K562 (cell line): Measurements from ENCODE around the gene NPPC. TPM values are rescaled to one million over a fixed set of nuclear protein-coding genes. Genes with fewer than 3 reads are reported as not detected.

Experiments used
- CBFB ChIP-seq: sonication (generic); formaldehyde crosslinking; IDR thresholded peaks from 2 replicates; pipeline ENCODE4 v1.4.0; 2020; ENCODE audit warnings: mild to moderate bottlenecking, missing genetic modification reagents
- FUS ChIP-seq: fragments of 200-400 bp; formaldehyde crosslinking; optimal IDR thresholded peaks from 2 replicates; pipeline ENCODE3; 2017; ENCODE audit warnings: low read depth, low read length
- HNRNPL ChIP-seq: fragments of 200-400 bp; formaldehyde crosslinking; IDR thresholded peaks from 2 replicates; pipeline ENCODE4 v1.6.1; 2017; ENCODE audit warnings: low read depth, mild to moderate bottlenecking, low read length
- LARP7 ChIP-seq: fragments of 450-650 bp; IDR thresholded peaks from 2 replicates; pipeline ENCODE4 v1.6.1; 2016
- NCOA1 ChIP-seq: fragments of 450-650 bp; IDR thresholded peaks from 2 replicates; pipeline ENCODE4 v1.6.1; 2016; ENCODE audit warnings: low read depth
- NONO ChIP-seq, 2 experiments: fragments of 200-400 bp in 1 of 2; fragments of 450-650 bp in 1 of 2; formaldehyde crosslinking in 1 of 2; IDR thresholded peaks; 2 replicates each; pipeline ENCODE4 v1.6.1; 2017; ENCODE audit warnings: low read depth in 2 of 2, mild to moderate bottlenecking in 2 of 2, moderate library complexity in 2 of 2, low read length in 1 of 2
- ZFX ChIP-seq: sonication (generic); formaldehyde crosslinking; IDR thresholded peaks from 2 replicates; pipeline ENCODE4 v1.8.0; 2022; ENCODE audit warnings: mild to moderate bottlenecking, missing genetic modification reagents, moderate library complexity
- ZNF12 ChIP-seq: sonication (generic); formaldehyde crosslinking; IDR thresholded peaks from 2 replicates; pipeline ENCODE4 v1.4.0; 2020; ENCODE audit warnings: mild to moderate bottlenecking, missing genetic modification reagents
- ZNF282 ChIP-seq: sonication (generic); formaldehyde crosslinking; IDR thresholded peaks from 2 replicates; pipeline ENCODE4 v1.8.1; 2023; ENCODE audit warnings: missing genetic modification reagents
- ZNF589 ChIP-seq: fragments of 200-800 bp; sonication (Bioruptor generic); IDR thresholded peaks from 2 replicates; pipeline ENCODE4 v1.6.1; 2016; ENCODE audit warnings: low read depth, missing genetic modification characterization, missing compliant biosample characterization
- polyA plus RNA-seq, 8 experiments: library from polyadenylated mRNA; depleted of rRNA in 4 of 8; stranded (reverse) in 5 of 8; unstranded in 3 of 8; fragments of >200 nt; fragmentation: Nextera tagmentation in 2 of 8; fragmentation: Illumina TruSeq in 1 of 8; extraction: Ambion mirVana in 2 of 8; extraction: Trizol in 1 of 8; gene quantifications; 2 replicates each; pipeline versions ENCODE4 v1.2.1 to v1.2.3, GENCODE V29; 2011 to 2014; ENCODE audit warnings: inconsistent platforms in 1 of 8, missing spikeins in 1 of 8
- total RNA-seq, 7 experiments: library from RNA; depleted of rRNA in 6 of 7; stranded (reverse); fragments of >200 nt in 6 of 7; fragmentation: Illumina TruSeq in 2 of 7; extraction: Trizol in 2 of 7; gene quantifications; 2 replicates each; pipeline versions ENCODE4 v1.2.1 to v1.2.3, GENCODE V29; 2011 to 2021; ENCODE audit warnings: low replicate concordance in 1 of 7
- TF ChIP-seq, protein P1 (sequence below): sonication (generic); formaldehyde crosslinking; IDR thresholded peaks from 2 replicates; pipeline ENCODE4 v1.9.0; 2022; ENCODE audit warnings: mild to moderate bottlenecking, missing genetic modification reagents
- TF ChIP-seq, protein P2 (sequence below): sonication (generic); formaldehyde crosslinking; IDR thresholded peaks from 2 replicates; pipeline ENCODE4 v1.8.1; 2023; ENCODE audit warnings: mild to moderate bottlenecking, missing genetic modification reagents
- TF ChIP-seq, protein P3 (sequence below): sonication (generic); formaldehyde crosslinking; IDR thresholded peaks from 2 replicates; pipeline ENCODE4 v1.5.0; 2020; ENCODE audit warnings: missing genetic modification reagents
- TF ChIP-seq, protein P4 (sequence below): sonication (generic); formaldehyde crosslinking; IDR thresholded peaks from 2 replicates; pipeline ENCODE4 v1.8.0; 2023; ENCODE audit warnings: mild to moderate bottlenecking, missing genetic modification reagents

Gene NPPC
- total and polyA plus RNA-seq, 9 of the 15 experiments (the other 6 are each of a cell fraction or from before 2014, with no cell fraction given) = not detected

DNA sequence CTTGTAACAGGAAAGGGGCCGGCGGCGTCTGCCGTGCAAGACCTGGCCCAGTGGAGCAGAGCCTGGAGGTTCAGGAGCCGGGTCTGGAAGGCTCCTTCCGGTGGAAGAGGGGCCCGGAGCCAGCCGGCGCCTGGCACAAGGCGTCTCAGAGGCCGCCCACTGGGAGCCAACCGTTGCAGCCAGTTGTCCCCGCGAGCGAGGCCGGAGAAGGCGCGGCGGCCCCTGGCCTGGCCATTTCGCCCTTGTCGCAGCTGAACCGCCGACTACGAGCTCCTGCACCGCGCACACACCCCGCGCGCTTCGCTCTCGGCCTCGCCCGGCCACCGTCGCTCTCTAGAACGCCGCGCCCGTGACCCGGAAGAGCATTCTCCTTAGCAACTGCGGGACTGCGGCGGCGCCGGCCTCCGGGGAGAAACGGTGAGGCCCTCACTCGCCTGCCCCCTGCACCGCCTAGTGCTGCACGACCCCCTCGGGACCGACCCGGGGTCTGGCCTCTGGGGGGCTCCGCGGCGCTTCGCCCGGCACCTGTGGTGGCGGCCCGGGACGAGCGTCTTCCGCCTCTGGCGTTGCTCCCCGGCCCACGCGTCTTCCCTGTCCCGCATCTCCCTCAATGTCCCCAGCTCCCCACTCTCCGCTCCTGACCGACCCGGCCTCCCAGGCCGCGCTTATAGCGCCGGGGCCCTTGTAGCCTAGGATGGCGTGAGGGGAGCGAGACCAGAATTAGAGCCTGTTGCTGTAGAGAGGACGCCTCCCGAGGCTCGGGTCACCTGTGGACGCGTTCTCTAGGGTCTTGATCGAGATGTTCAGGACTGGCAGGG, 35.4 kb upstream of the NPPC start, which contains the start of gene DIS3L2 (continued):
- TF ChIP-seq, protein P1, sequence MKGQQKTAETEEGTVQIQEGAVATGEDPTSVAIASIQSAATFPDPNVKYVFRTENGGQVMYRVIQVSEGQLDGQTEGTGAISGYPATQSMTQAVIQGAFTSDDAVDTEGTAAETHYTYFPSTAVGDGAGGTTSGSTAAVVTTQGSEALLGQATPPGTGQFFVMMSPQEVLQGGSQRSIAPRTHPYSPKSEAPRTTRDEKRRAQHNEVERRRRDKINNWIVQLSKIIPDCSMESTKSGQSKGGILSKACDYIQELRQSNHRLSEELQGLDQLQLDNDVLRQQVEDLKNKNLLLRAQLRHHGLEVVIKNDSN = 0 out of 2 replicates have a peak, but pooled peaks have one; percentile 8
- no peak for TF ChIP-seq FUS
- TF ChIP-seq NONO (IDR thresholded peaks at IDR 0.05; ENCODE audit: low read depth in 2 of 2, low read length in 1 of 2) = peak; percentile 26 to 46; a peak in 2 of 4 replicates
- TF ChIP-seq ZNF282 (CRISPR knock-in tag) = 0 out of 2 replicates have a peak, but pooled peaks have one; percentile 32
- no peak for TF ChIP-seq HNRNPL
- TF ChIP-seq NCOA1 = peak; percentile 23; the same call in 1 of the 2 replicates
- 0 out of 2 replicates have a peak, but pooled peaks have one; percentile 0 for TF ChIP-seq ZNF12 (CRISPR knock-in tag)
- TF ChIP-seq, protein P2, sequence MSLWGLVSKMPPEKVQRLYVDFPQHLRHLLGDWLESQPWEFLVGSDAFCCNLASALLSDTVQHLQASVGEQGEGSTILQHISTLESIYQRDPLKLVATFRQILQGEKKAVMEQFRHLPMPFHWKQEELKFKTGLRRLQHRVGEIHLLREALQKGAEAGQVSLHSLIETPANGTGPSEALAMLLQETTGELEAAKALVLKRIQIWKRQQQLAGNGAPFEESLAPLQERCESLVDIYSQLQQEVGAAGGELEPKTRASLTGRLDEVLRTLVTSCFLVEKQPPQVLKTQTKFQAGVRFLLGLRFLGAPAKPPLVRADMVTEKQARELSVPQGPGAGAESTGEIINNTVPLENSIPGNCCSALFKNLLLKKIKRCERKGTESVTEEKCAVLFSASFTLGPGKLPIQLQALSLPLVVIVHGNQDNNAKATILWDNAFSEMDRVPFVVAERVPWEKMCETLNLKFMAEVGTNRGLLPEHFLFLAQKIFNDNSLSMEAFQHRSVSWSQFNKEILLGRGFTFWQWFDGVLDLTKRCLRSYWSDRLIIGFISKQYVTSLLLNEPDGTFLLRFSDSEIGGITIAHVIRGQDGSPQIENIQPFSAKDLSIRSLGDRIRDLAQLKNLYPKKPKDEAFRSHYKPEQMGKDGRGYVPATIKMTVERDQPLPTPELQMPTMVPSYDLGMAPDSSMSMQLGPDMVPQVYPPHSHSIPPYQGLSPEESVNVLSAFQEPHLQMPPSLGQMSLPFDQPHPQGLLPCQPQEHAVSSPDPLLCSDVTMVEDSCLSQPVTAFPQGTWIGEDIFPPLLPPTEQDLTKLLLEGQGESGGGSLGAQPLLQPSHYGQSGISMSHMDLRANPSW (CRISPR knock-in tag) = no peak
- no peak for TF ChIP-seq ZNF589 (CRISPR knock-in tag)
- TF ChIP-seq CBFB (CRISPR knock-in tag) = no peak
- TF ChIP-seq ZFX (CRISPR knock-in tag) = peak; percentile 92
- TF ChIP-seq, protein P3, sequence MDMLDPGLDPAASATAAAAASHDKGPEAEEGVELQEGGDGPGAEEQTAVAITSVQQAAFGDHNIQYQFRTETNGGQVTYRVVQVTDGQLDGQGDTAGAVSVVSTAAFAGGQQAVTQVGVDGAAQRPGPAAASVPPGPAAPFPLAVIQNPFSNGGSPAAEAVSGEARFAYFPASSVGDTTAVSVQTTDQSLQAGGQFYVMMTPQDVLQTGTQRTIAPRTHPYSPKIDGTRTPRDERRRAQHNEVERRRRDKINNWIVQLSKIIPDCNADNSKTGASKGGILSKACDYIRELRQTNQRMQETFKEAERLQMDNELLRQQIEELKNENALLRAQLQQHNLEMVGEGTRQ (CRISPR knock-in tag) = peak; percentile 38
- TF ChIP-seq LARP7 = no peak
- TF ChIP-seq, protein P4, sequence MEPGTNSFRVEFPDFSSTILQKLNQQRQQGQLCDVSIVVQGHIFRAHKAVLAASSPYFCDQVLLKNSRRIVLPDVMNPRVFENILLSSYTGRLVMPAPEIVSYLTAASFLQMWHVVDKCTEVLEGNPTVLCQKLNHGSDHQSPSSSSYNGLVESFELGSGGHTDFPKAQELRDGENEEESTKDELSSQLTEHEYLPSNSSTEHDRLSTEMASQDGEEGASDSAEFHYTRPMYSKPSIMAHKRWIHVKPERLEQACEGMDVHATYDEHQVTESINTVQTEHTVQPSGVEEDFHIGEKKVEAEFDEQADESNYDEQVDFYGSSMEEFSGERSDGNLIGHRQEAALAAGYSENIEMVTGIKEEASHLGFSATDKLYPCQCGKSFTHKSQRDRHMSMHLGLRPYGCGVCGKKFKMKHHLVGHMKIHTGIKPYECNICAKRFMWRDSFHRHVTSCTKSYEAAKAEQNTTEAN = no peak
